Nephron (organoid): ENCODE measurements around the gene LMBRD2.

Source experiments
- H3K27ac Mint-ChIP-seq, 3 experiments: 2 replicates each; pipeline ENCODE4 v1.8.0; 2020; ENCODE audit warnings: mixed read lengths in 3 of 3, mild to moderate bottlenecking in 2 of 3, moderate library complexity in 1 of 3
- H3K27me3 Mint-ChIP-seq: 2 replicates; pipeline ENCODE4 v1.8.0; 2021; ENCODE audit warnings: low read depth, mild to moderate bottlenecking, moderate library complexity, mixed read lengths
- H3K36me3 Mint-ChIP-seq: 2 replicates; pipeline ENCODE4 v1.8.0; 2020; ENCODE audit warnings: low read depth, mixed read lengths
- H3K4me1 Mint-ChIP-seq: 2 replicates; pipeline ENCODE4 v1.8.0; 2020; ENCODE audit warnings: mixed read lengths
- H3K4me3 Mint-ChIP-seq, 3 experiments: 2 replicates each; pipeline ENCODE4 v1.8.0; 2020; ENCODE audit warnings: mild to moderate bottlenecking in 3 of 3, mixed read lengths in 3 of 3, moderate library complexity in 2 of 3
- H3K9me3 Mint-ChIP-seq: 2 replicates; pipeline ENCODE4 v1.8.0; 2020; ENCODE audit warnings: mixed read lengths
- CTCF ChIP-seq, 3 experiments: fragments of 200-600 bp; sonication (generic); IDR thresholded peaks; one replicate each; pipeline ENCODE4 v1.5.0; 2021; ENCODE audit warnings: antibody characterized with exemption in 3 of 3; ENCODE audit not compliant: unreplicated experiment in 3 of 3

LMBRD2 gene

GRCh38 chr5:36156619-36157018 is 4.9 kb upstream of the LMBRD2 start:
- Mint-ChIP-seq H3K4me1 (peaks cover 71% of the 10 kb centered on the region), H3K9me3 (no peaks in the 10 kb centered on the region), H3K27ac (peak overlapping the region; percentile 69 to 87 (median 74)), H3K4me3 (peak overlapping the region; percentile 20 to 97 (median 67)), H3K36me3 (peaks cover 71% of the 10 kb centered on the region), H3K27me3 (no peaks in the 10 kb centered on the region)
- TF ChIP-seq CTCF (IDR thresholded peaks at IDR 0.05; ENCODE audit: unreplicated experiment in 3 of 3) = no peak

- no peak for TF ChIP-seq CTCF (IDR thresholded peaks at IDR 0.05; ENCODE audit: unreplicated experiment in 3 of 3)
- H3K4me1 Mint-ChIP-seq = peaks cover 66% of the 10 kb centered on the region
- H3K36me3 Mint-ChIP-seq = peaks cover 66% of the 10 kb centered on the region
- peak overlapping the region in 2 of 3 experiments; percentile 47 to 97 for H3K4me3 Mint-ChIP-seq
- peak overlapping the region; percentile 69 to 87 (median 74) for H3K27ac Mint-ChIP-seq
- H3K27me3 Mint-ChIP-seq = no peaks in the 10 kb centered on the region
- no peaks in the 10 kb centered on the region for H3K9me3 Mint-ChIP-seq
These were observed 4.5 kb upstream of the LMBRD2 start for GRCh38 chr5:36156121-36156601.

GRCh38 chr5:36155291-36155690 is 3.6 kb upstream of the LMBRD2 start:
- Mint-ChIP-seq H3K9me3 (no peaks in the 10 kb centered on the region), H3K4me1 (peaks cover 71% of the 10 kb centered on the region), H3K27ac (peak overlapping the region; percentile 69 to 87 (median 74)), H3K4me3 (peak overlapping the region; percentile 25 to 97 (median 93)), H3K36me3 (peaks cover 63% of the 10 kb centered on the region), H3K27me3 (no peaks in the 10 kb centered on the region)
- no peak for TF ChIP-seq CTCF (IDR thresholded peaks at IDR 0.05; ENCODE audit: unreplicated experiment in 3 of 3)

GRCh38 chr5:36153726-36154125 is 2.0 kb upstream of the LMBRD2 start:
- H3K36me3 Mint-ChIP-seq = peaks cover 51% of the 10 kb centered on the region
- TF ChIP-seq CTCF (IDR thresholded peaks at IDR 0.05; ENCODE audit: unreplicated experiment in 3 of 3) = no peak
- peak overlapping the region; percentile 92 to 97 (median 93) for H3K4me3 Mint-ChIP-seq
- H3K27ac Mint-ChIP-seq = peak overlapping the region; percentile 65 to 94 (median 79)
- H3K4me1 Mint-ChIP-seq = peaks cover 70% of the 10 kb centered on the region
- no peaks in the 10 kb centered on the region for H3K9me3 Mint-ChIP-seq
- no peaks in the 10 kb centered on the region for H3K27me3 Mint-ChIP-seq

GRCh38 chr5:36153298-36153677 is 1.6 kb upstream of the LMBRD2 start:
- no peak for TF ChIP-seq CTCF (IDR thresholded peaks at IDR 0.05; ENCODE audit: unreplicated experiment in 3 of 3)
- peaks cover 69% of the 10 kb centered on the region for H3K4me1 Mint-ChIP-seq
- peaks cover 47% of the 10 kb centered on the region for H3K36me3 Mint-ChIP-seq
- H3K9me3 Mint-ChIP-seq = no peaks in the 10 kb centered on the region
- peak overlapping the region; percentile 92 to 97 (median 93) for H3K4me3 Mint-ChIP-seq
- peak overlapping the region; percentile 65 to 94 (median 79) for H3K27ac Mint-ChIP-seq
- no peaks in the 10 kb centered on the region for H3K27me3 Mint-ChIP-seq
